ENCODE data around the gene TRDN.
A peak's percentile ranks its signal among the peaks of the same experiment; 100 is the strongest.
"Not testable (repeated sequence)": the region's sequence is repeated elsewhere in the genome, so short reads cannot be mapped to it uniquely, and the experiment has no call there.

TRDN gene

GRCh38 chr6:123497025-123497424 lies 139.7 kb downstream of the TRDN start:
- no peak for DNase-seq

- DNase-seq = no peak
These were observed 147.2 kb downstream of the TRDN start for GRCh38 chr6:123489589-123489988.

- no peak for DNase-seq
These were observed 155.8 kb downstream of the TRDN start for GRCh38 chr6:123480986-123481385.

- not testable (repeated sequence) for DNase-seq
These were observed 164.6 kb downstream of the TRDN start for GRCh38 chr6:123472025-123472702.

GRCh38 chr6:123467392-123467791 lies 169.4 kb downstream of the TRDN start:
- DNase-seq = no peak

- no peak for DNase-seq
These were observed 174.6 kb downstream of the TRDN start for GRCh38 chr6:123462152-123462551.

- DNase-seq = no peak
These were observed 178.5 kb downstream of the TRDN start for GRCh38 chr6:123458218-123458617.

GRCh38 chr6:123456836-123457235 lies 179.9 kb downstream of the TRDN start:
- DNase-seq = no peak

- no peak for DNase-seq
These were observed 182.3 kb downstream of the TRDN start for GRCh38 chr6:123454448-123454847.

GRCh38 chr6:123453071-123453470 lies 183.7 kb downstream of the TRDN start:
- peak in 1 of 2 experiments; percentile 2 for DNase-seq

- no peak for DNase-seq
These were observed 188.4 kb downstream of the TRDN start for GRCh38 chr6:123448306-123448884.

GRCh38 chr6:123447315-123447937 lies 189.3 kb downstream of the TRDN start:
- no peak for DNase-seq

- no peak for DNase-seq
These were observed 197.4 kb downstream of the TRDN start for GRCh38 chr6:123439371-123439770.

- DNase-seq = no peak
These were observed 202.6 kb downstream of the TRDN start for GRCh38 chr6:123434186-123434585.

- DNase-seq = no peak
These were observed 205.8 kb downstream of the TRDN start for GRCh38 chr6:123430970-123431369.

GRCh38 chr6:123427008-123427407 lies 209.7 kb downstream of the TRDN start:
- DNase-seq = no peak

GRCh38 chr6:123423130-123423529 lies 213.6 kb downstream of the TRDN start:
- DNase-seq = no peak

- DNase-seq = no peak
These were observed 216.2 kb downstream of the TRDN start for GRCh38 chr6:123420512-123420911.

- DNase-seq = no peak
These were observed 218.7 kb downstream of the TRDN start for GRCh38 chr6:123418071-123418470.

GRCh38 chr6:123417535-123417934 lies 219.2 kb downstream of the TRDN start:
- no peak for DNase-seq

GRCh38 chr6:123415844-123416468 lies 220.8 kb downstream of the TRDN start:
- peak; percentile 55 to 86 for DNase-seq

- DNase-seq = peak in 1 of 2 experiments; percentile 18
These were observed 231.8 kb downstream of the TRDN start for GRCh38 chr6:123404975-123405374.

GRCh38 chr6:123402052-123402451 lies 234.7 kb downstream of the TRDN start:
- DNase-seq = no peak

GRCh38 chr6:123398072-123398471 lies 238.7 kb downstream of the TRDN start:
- no peak for DNase-seq
